Effector memory CD8-positive, alpha-beta T cell (primary cell): ENCODE data around the gene DAAM2.

Experiments used
- ATAC-seq: fragments of 150-1000 bp; cut with Tn5 transposase; replicated peaks from 2 replicates; pipeline ENCODE4 v1.10.0; 2021; ENCODE audit warnings: mild to moderate bottlenecking, moderate library complexity
- DNase-seq, 3 experiments: peaks; one replicate each; pipeline ENCODE4 v3.0.0; 2021
- H3K27ac Mint-ChIP-seq, 2 donors: one replicate each; pipeline ENCODE4 v1.8.0; 2022; ENCODE audit warnings: mild to moderate bottlenecking in 2 of 2, mixed read lengths in 2 of 2, moderate library complexity in 2 of 2
- H3K27me3 Mint-ChIP-seq, 2 donors: one replicate each; pipeline ENCODE4 v1.8.0; 2022; ENCODE audit warnings: mixed read lengths in 2 of 2
- H3K36me3 Mint-ChIP-seq: one replicate; pipeline ENCODE4 v1.8.0; 2022; ENCODE audit warnings: mild to moderate bottlenecking, moderate library complexity, mixed read lengths; ENCODE audit not compliant: insufficient read depth
- H3K4me1 Mint-ChIP-seq, 2 donors: one replicate each; pipeline ENCODE4 v1.8.0; 2022; ENCODE audit warnings: low read depth in 2 of 2, mixed read lengths in 2 of 2
- H3K4me3 Mint-ChIP-seq, 2 donors: one replicate each; pipeline ENCODE4 v1.8.0; 2022; ENCODE audit warnings: mild to moderate bottlenecking in 2 of 2, mixed read lengths in 2 of 2, moderate library complexity in 2 of 2
- H3K9me3 Mint-ChIP-seq, 2 donors: one replicate each; pipeline ENCODE4 v1.8.0; 2022; ENCODE audit warnings: mixed read lengths in 2 of 2

The DAAM2 gene

GRCh38 chr6:39897698-39898097 is 105.5 kb downstream of the DAAM2 start:
- Mint-ChIP-seq H3K36me3 (no peaks in the 10 kb centered on the region), H3K4me1 (no peaks in the 10 kb centered on the region), H3K27me3 (peaks cover 8 to 44% of the 10 kb centered on the region in 2 donors), H3K4me3 (no peak overlapping the region), H3K9me3 (no peaks in the 10 kb centered on the region), H3K27ac (no peak overlapping the region)
- no peak for ATAC-seq
- no peak for DNase-seq

- no peaks in the 10 kb centered on the region for H3K4me1 Mint-ChIP-seq
- H3K36me3 Mint-ChIP-seq = no peaks in the 10 kb centered on the region
- no peak overlapping the region for H3K4me3 Mint-ChIP-seq
- H3K9me3 Mint-ChIP-seq = no peaks in the 10 kb centered on the region
- ATAC-seq (no peak), DNase-seq (no peak)
- no peak overlapping the region for H3K27ac Mint-ChIP-seq
- H3K27me3 Mint-ChIP-seq = peaks cover 8 to 44% of the 10 kb centered on the region in 2 donors
These were observed 106.4 kb downstream of the DAAM2 start for GRCh38 chr6:39898625-39899024.

GRCh38 chr6:39899554-39900295 is 107.5 kb downstream of the DAAM2 start:
- Mint-ChIP-seq H3K36me3 (no peaks in the 10 kb centered on the region), H3K9me3 (no peaks in the 10 kb centered on the region), H3K4me1 (no peaks in the 10 kb centered on the region), H3K4me3 (no peak overlapping the region), H3K27ac (no peak overlapping the region), H3K27me3 (peaks cover 8 to 48% of the 10 kb centered on the region in 2 donors)
- DNase-seq (no peak), ATAC-seq (no peak)

- Mint-ChIP-seq H3K4me3 (no peak overlapping the region), H3K9me3 (no peaks in the 10 kb centered on the region), H3K4me1 (no peaks in the 10 kb centered on the region), H3K27ac (no peak overlapping the region), H3K36me3 (no peaks in the 10 kb centered on the region), H3K27me3 (peaks cover 8 to 63% of the 10 kb centered on the region in 2 donors)
- DNase-seq = no peak
- ATAC-seq = no peak
These were observed 109.0 kb downstream of the DAAM2 start for GRCh38 chr6:39901116-39901655.

- H3K9me3 Mint-ChIP-seq = no peaks in the 10 kb centered on the region
- ATAC-seq (no peak), DNase-seq (no peak)
- H3K4me1 Mint-ChIP-seq = no peaks in the 10 kb centered on the region
- no peak overlapping the region for H3K4me3 Mint-ChIP-seq
- peaks cover 8 to 64% of the 10 kb centered on the region in 2 donors for H3K27me3 Mint-ChIP-seq
- no peak overlapping the region for H3K27ac Mint-ChIP-seq
- peaks cover 4% of the 10 kb centered on the region for H3K36me3 Mint-ChIP-seq
These were observed 109.5 kb downstream of the DAAM2 start for GRCh38 chr6:39901670-39902069.

GRCh38 chr6:39902136-39902535 is 110.0 kb downstream of the DAAM2 start:
- peaks cover 4 to 64% of the 10 kb centered on the region in 2 donors for H3K27me3 Mint-ChIP-seq
- no peak for ATAC-seq
- no peak overlapping the region for H3K27ac Mint-ChIP-seq
- H3K9me3 Mint-ChIP-seq = no peaks in the 10 kb centered on the region
- DNase-seq = no peak
- H3K36me3 Mint-ChIP-seq = peaks cover 5% of the 10 kb centered on the region
- H3K4me3 Mint-ChIP-seq = no peak overlapping the region
- H3K4me1 Mint-ChIP-seq = no peaks in the 10 kb centered on the region

GRCh38 chr6:39902786-39903465 is 110.8 kb downstream of the DAAM2 start:
- H3K9me3 Mint-ChIP-seq = no peaks in the 10 kb centered on the region
- ATAC-seq = no peak
- H3K4me1 Mint-ChIP-seq = no peaks in the 10 kb centered on the region
- no peak overlapping the region for H3K4me3 Mint-ChIP-seq
- no peak overlapping the region for H3K27ac Mint-ChIP-seq
- peaks cover 5% of the 10 kb centered on the region for H3K36me3 Mint-ChIP-seq
- H3K27me3 Mint-ChIP-seq = peaks cover 0 to 57% of the 10 kb centered on the region in 2 donors
- no peak for DNase-seq

GRCh38 chr6:39903656-39904055 is 111.5 kb downstream of the DAAM2 start:
- no peaks in the 10 kb centered on the region for H3K9me3 Mint-ChIP-seq
- ATAC-seq (no peak), DNase-seq (no peak)
- H3K27ac Mint-ChIP-seq = no peak overlapping the region
- H3K27me3 Mint-ChIP-seq = peaks cover 0 to 50% of the 10 kb centered on the region in 2 donors
- no peak overlapping the region for H3K4me3 Mint-ChIP-seq
- H3K36me3 Mint-ChIP-seq = peaks cover 5% of the 10 kb centered on the region
- H3K4me1 Mint-ChIP-seq = no peaks in the 10 kb centered on the region

GRCh38 chr6:39904946-39905639 is 112.9 kb downstream of the DAAM2 start:
- Mint-ChIP-seq H3K4me1 (no peaks in the 10 kb centered on the region), H3K4me3 (no peak overlapping the region), H3K27me3 (peaks cover 0 to 43% of the 10 kb centered on the region in 2 donors), H3K9me3 (no peaks in the 10 kb centered on the region), H3K36me3 (peaks cover 6% of the 10 kb centered on the region), H3K27ac (no peak overlapping the region)
- DNase-seq (no peak), ATAC-seq (no peak)

GRCh38 chr6:39905640-39905975 is 113.4 kb downstream of the DAAM2 start:
- DNase-seq (no peak), ATAC-seq (no peak)
- H3K4me1 Mint-ChIP-seq = no peaks in the 10 kb centered on the region
- H3K27ac Mint-ChIP-seq = no peak overlapping the region
- no peaks in the 10 kb centered on the region for H3K9me3 Mint-ChIP-seq
- no peak overlapping the region for H3K4me3 Mint-ChIP-seq
- H3K36me3 Mint-ChIP-seq = peaks cover 9% of the 10 kb centered on the region
- peaks cover 0 to 43% of the 10 kb centered on the region in 2 donors for H3K27me3 Mint-ChIP-seq

GRCh38 chr6:39906318-39906761 is 114.2 kb downstream of the DAAM2 start:
- DNase-seq = no peak
- no peak overlapping the region for H3K27ac Mint-ChIP-seq
- H3K4me3 Mint-ChIP-seq = no peak overlapping the region
- no peaks in the 10 kb centered on the region for H3K9me3 Mint-ChIP-seq
- peaks cover 4 to 37% of the 10 kb centered on the region in 2 donors for H3K27me3 Mint-ChIP-seq
- ATAC-seq = no peak
- H3K4me1 Mint-ChIP-seq = no peaks in the 10 kb centered on the region
- peaks cover 9% of the 10 kb centered on the region for H3K36me3 Mint-ChIP-seq

GRCh38 chr6:39907871-39908575 is 115.8 kb downstream of the DAAM2 start:
- H3K36me3 Mint-ChIP-seq = peaks cover 9% of the 10 kb centered on the region
- DNase-seq = no peak
- H3K27me3 Mint-ChIP-seq = peaks cover 12 to 29% of the 10 kb centered on the region in 2 donors
- H3K27ac Mint-ChIP-seq = no peak overlapping the region
- H3K9me3 Mint-ChIP-seq = no peaks in the 10 kb centered on the region
- no peak for ATAC-seq
- no peak overlapping the region for H3K4me3 Mint-ChIP-seq
- no peaks in the 10 kb centered on the region for H3K4me1 Mint-ChIP-seq
